Peyer's patch (tissue), 4 donors: ENCODE measurements around the gene HPSE2. TPM values are rescaled to one million over a fixed set of nuclear protein-coding genes. Genes with fewer than 3 reads are reported as not detected.

ENCODE experiments used
- DNase-seq, 3 donors: peaks; one replicate each; pipeline ENCODE4 v3.0.0-alpha.2; 2017 to 2019
- H3K27ac ChIP-seq, 4 donors: fragments of 200-600 bp; sonication (generic); one replicate each; pipeline ENCODE4 v1.5.1; 2016 to 2019
- H3K27me3 ChIP-seq, 2 donors: fragments of 200-600 bp; sonication (generic); one replicate each; pipeline ENCODE4 v1.5.1; 2019
- H3K36me3 ChIP-seq, 3 donors: fragments of 200-600 bp; sonication (generic); one replicate each; pipeline ENCODE4 v1.5.1; 2016 to 2019
- H3K4me1 ChIP-seq, 4 donors: fragments of 200-600 bp; sonication (generic); one replicate each; pipeline ENCODE4 v1.5.1; 2016 to 2019
- H3K4me3 ChIP-seq, 4 donors: fragments of 200-600 bp; sonication (generic); 1 replicate in 3 of 4; 2 replicates in 1 of 4; pipeline ENCODE4 v1.5.1; 2016 to 2019; ENCODE audit warnings: mild to moderate bottlenecking in 1 of 4
- H3K9me3 ChIP-seq, 4 donors: fragments of 200-600 bp; sonication (generic); one replicate each; pipeline ENCODE4 v1.5.1; 2016 to 2019; ENCODE audit warnings: mild to moderate bottlenecking in 1 of 4
- CTCF ChIP-seq, 6 experiments: fragments of 450-650 bp in 4 of 6; fragments of 200-600 bp in 2 of 6; sonication (generic) in 1 of 6; IDR thresholded peaks; one replicate each; pipeline ENCODE4 v1.5.1; 2017 to 2019; ENCODE audit warnings: antibody characterized with exemption in 6 of 6, mild to moderate bottlenecking in 3 of 6, moderate library complexity in 1 of 6
- POLR2A ChIP-seq, 2 donors: fragments of 450-650 bp; IDR thresholded peaks; one replicate each; pipeline ENCODE4 v1.5.1; 2017; ENCODE audit warnings: antibody characterized with exemption in 2 of 2, mild to moderate bottlenecking in 2 of 2, moderate library complexity in 2 of 2
- total RNA-seq, 4 donors: library from RNA; depleted of rRNA; stranded (reverse); fragments of >200 nt; gene quantifications; one replicate each; pipeline ENCODE4 v1.1.0, GENCODE V29; 2016

The HPSE2 gene
- total RNA-seq, 4 donors from 2014 or later = 3.0 to 15.7 (median 7.4) TPM

- H3K9me3 ChIP-seq = no peaks in the 10 kb centered on the region
- H3K4me1 ChIP-seq = no peaks in the 10 kb centered on the region
- TF ChIP-seq POLR2A (IDR thresholded peaks at IDR 0.05) (no peak), CTCF (IDR thresholded peaks at IDR 0.05) (no peak)
- no peaks in the 10 kb centered on the region for H3K36me3 ChIP-seq
- no peak overlapping the region for H3K4me3 ChIP-seq
- H3K27ac ChIP-seq = peak overlapping the region in 2 of 4 donors; percentile 52 to 73
- DNase-seq = peak in 1 of 3 donors; percentile 76
- no peaks in the 10 kb centered on the region for H3K27me3 ChIP-seq
These were observed 774.7 kb downstream of the HPSE2 start for GRCh38 chr10:98460837-98461499.

GRCh38 chr10:98458809-98459784, 776.6 kb downstream of the HPSE2 start:
- no peak for DNase-seq
- H3K4me1 ChIP-seq = no peaks in the 10 kb centered on the region
- no peak overlapping the region for H3K27ac ChIP-seq
- no peak overlapping the region for H3K4me3 ChIP-seq
- no peaks in the 10 kb centered on the region for H3K36me3 ChIP-seq
- H3K27me3 ChIP-seq = no peaks in the 10 kb centered on the region
- TF ChIP-seq POLR2A (IDR thresholded peaks at IDR 0.05) = no peak
- H3K9me3 ChIP-seq = no peaks in the 10 kb centered on the region

GRCh38 chr10:98457721-98458120, 777.9 kb downstream of the HPSE2 start:
- TF ChIP-seq POLR2A (IDR thresholded peaks at IDR 0.05) (no peak), CTCF (IDR thresholded peaks at IDR 0.05) (no peak)

GRCh38 chr10:98456686-98457482, 778.8 kb downstream of the HPSE2 start:
- DNase-seq = no peak
- H3K36me3 ChIP-seq = no peaks in the 10 kb centered on the region
- H3K4me1 ChIP-seq = no peaks in the 10 kb centered on the region

More at GRCh38 chr10:98457721-98458120, 777.9 kb downstream of the HPSE2 start:
- no peaks in the 10 kb centered on the region for H3K36me3 ChIP-seq
- H3K9me3 ChIP-seq = no peaks in the 10 kb centered on the region
- DNase-seq = no peak
- no peak overlapping the region for H3K4me3 ChIP-seq
- H3K27ac ChIP-seq = no peak overlapping the region
- no peaks in the 10 kb centered on the region for H3K27me3 ChIP-seq
- no peaks in the 10 kb centered on the region for H3K4me1 ChIP-seq

GRCh38 chr10:98456043-98456570, 779.5 kb downstream of the HPSE2 start:
- Histone ChIP-seq H3K36me3 (no peaks in the 10 kb centered on the region), H3K27ac (no peak overlapping the region), H3K9me3 (no peaks in the 10 kb centered on the region), H3K4me1 (no peaks in the 10 kb centered on the region), H3K4me3 (no peak overlapping the region), H3K27me3 (no peaks in the 10 kb centered on the region)
- TF ChIP-seq CTCF (IDR thresholded peaks at IDR 0.05) (no peak), POLR2A (IDR thresholded peaks at IDR 0.05) (no peak)
- no peak for DNase-seq

More at GRCh38 chr10:98456686-98457482, 778.8 kb downstream of the HPSE2 start:
- Histone ChIP-seq H3K4me3 (no peak overlapping the region), H3K9me3 (no peaks in the 10 kb centered on the region), H3K27me3 (no peaks in the 10 kb centered on the region), H3K27ac (no peak overlapping the region)
- TF ChIP-seq CTCF (IDR thresholded peaks at IDR 0.05) (no peak), POLR2A (IDR thresholded peaks at IDR 0.05) (no peak)
